Panc1 (cell line): Measurements from ENCODE around the gene ANKRD13D.

Source experiments
- CTCF ChIP-seq: fragments of 450-650 bp; IDR thresholded peaks from 2 replicates; pipeline ENCODE4 v1.5.1; 2017; ENCODE audit warnings: mild to moderate bottlenecking
- POLR2AphosphoS5 ChIP-seq: IDR thresholded peaks from 2 replicates; pipeline ENCODE4 v1.6.1; 2012; ENCODE audit warnings: mild to moderate bottlenecking, low read depth, low read length, moderate library complexity
- REST ChIP-seq, 2 experiments: IDR thresholded peaks; 2 replicates each; pipeline ENCODE4 v1.6.1; 2011 to 2012; ENCODE audit warnings: low read depth in 2 of 2, control low read depth in 1 of 2, low read length in 1 of 2, mild to moderate bottlenecking in 1 of 2, moderate library complexity in 1 of 2; ENCODE audit not compliant: insufficient read depth in 1 of 2
- SIN3A ChIP-seq: IDR thresholded peaks from 2 replicates; pipeline ENCODE4 v1.6.1; 2012; ENCODE audit warnings: low read depth, mild to moderate bottlenecking, low read length, moderate library complexity, borderline replicate concordance; ENCODE audit not compliant: insufficient read depth
- TCF7L2 ChIP-seq: IDR thresholded peaks from 2 replicates; pipeline ENCODE4 v1.6.1; 2011; ENCODE audit warnings: mild to moderate bottlenecking, low read depth, low read length, inconsistent platforms

- TF ChIP-seq CTCF (no peak), TCF7L2 (no peak), POLR2AphosphoS5 (no peak), SIN3A (no peak), REST (IDR thresholded peaks at IDR 0.05; ENCODE audit: insufficient read depth in 1 of 2, low read depth in 2 of 2, low read length in 1 of 2) (no peak)
These were observed 40.5 kb upstream of the ANKRD13D start for GRCh38 chr11:67248653-67249052.
